HepG2 (cell line): ENCODE data around the gene PLEKHA8. TPM values are rescaled to one million over a fixed set of nuclear protein-coding genes. Genes with fewer than 3 reads are reported as not detected.

Experiments used
- HNF4A ChIP-seq: sonication (generic); formaldehyde crosslinking; IDR thresholded peaks from 2 replicates; pipeline ENCODE4 v1.4.0; 2020; ENCODE audit warnings: missing genetic modification reagents
- HNRNPH1 ChIP-seq: fragments of 200-400 bp; formaldehyde crosslinking; optimal IDR thresholded peaks from 2 replicates; pipeline ENCODE3; 2017; ENCODE audit warnings: mild to moderate bottlenecking, low read depth, low read length
- KDM4B ChIP-seq: sonication (generic); formaldehyde crosslinking; IDR thresholded peaks from 2 replicates; pipeline ENCODE4 v1.4.0; 2020; ENCODE audit warnings: missing genetic modification reagents
- PCBP2 ChIP-seq: fragments of 200-400 bp; formaldehyde crosslinking; optimal IDR thresholded peaks from 2 replicates; pipeline ENCODE3; 2018; ENCODE audit warnings: low read length, low read depth; ENCODE audit not compliant: poor library complexity, severe bottlenecking
- REPIN1 ChIP-seq: sonication (generic); formaldehyde crosslinking; IDR thresholded peaks from 2 replicates; pipeline ENCODE4 v1.8.0; 2022; ENCODE audit warnings: missing genetic modification reagents, low read depth, mild to moderate bottlenecking, borderline replicate concordance
- SAP130 ChIP-seq: IDR thresholded peaks from 2 replicates; pipeline ENCODE4 v1.6.1; 2016; ENCODE audit warnings: low read depth
- TAF1 ChIP-seq: sonication (generic); formaldehyde crosslinking; IDR thresholded peaks from 2 replicates; pipeline ENCODE4 v1.4.0; 2020; ENCODE audit warnings: missing genetic modification reagents
- THAP11 ChIP-seq: IDR thresholded peaks from 2 replicates; pipeline ENCODE4 v1.6.1; 2016; ENCODE audit warnings: missing biosample characterization, missing genetic modification reagents
- TP53 ChIP-seq: sonication (generic); formaldehyde crosslinking; conservative IDR thresholded peaks from 2 replicates; pipeline ENCODE4 v1.4.0; 2020; ENCODE audit warnings: missing genetic modification reagents
- ZNF720 ChIP-seq: sonication (generic); formaldehyde crosslinking; IDR thresholded peaks from 2 replicates; pipeline ENCODE4 v1.4.0; 2020; ENCODE audit warnings: missing genetic modification reagents
- ZNF878 ChIP-seq: sonication (generic); formaldehyde crosslinking; IDR thresholded peaks from 2 replicates; pipeline ENCODE4 v1.8.1; 2023; ENCODE audit warnings: mild to moderate bottlenecking, missing genetic modification reagents, moderate library complexity
- ZNF879 ChIP-seq: sonication (generic); formaldehyde crosslinking; IDR thresholded peaks from 2 replicates; pipeline ENCODE4 v1.8.1; 2023; ENCODE audit warnings: missing genetic modification reagents
- polyA plus RNA-seq, 8 experiments: library from polyadenylated mRNA; depleted of rRNA in 3 of 8; stranded (reverse) in 7 of 8; unstranded in 1 of 8; fragments of >200 nt; fragmentation: Illumina TruSeq in 4 of 8; extraction: Trizol in 4 of 8; gene quantifications; 2 replicates each; pipeline versions ENCODE4 v1.2.1 to v1.2.3, GENCODE V29; 2011 to 2016; ENCODE audit warnings: low read depth in 4 of 8, missing spikeins in 1 of 8, mixed read lengths in 1 of 8; ENCODE audit not compliant: insufficient read depth in 1 of 8
- total RNA-seq, 5 experiments: library from RNA; depleted of rRNA; stranded (reverse); fragments of >200 nt; fragmentation: Illumina TruSeq; extraction: Trizol; gene quantifications; 2 replicates each; pipeline ENCODE4 v1.2.3, GENCODE V29; 2016; ENCODE audit warnings: low read depth in 1 of 5
- TF ChIP-seq, protein P1 (sequence below): sonication (generic); formaldehyde crosslinking; IDR thresholded peaks from 2 replicates; pipeline ENCODE4 v1.9.0; 2021; ENCODE audit warnings: mild to moderate bottlenecking, missing genetic modification reagents
- TF ChIP-seq, protein P2 (sequence below): sonication (generic); formaldehyde crosslinking; IDR thresholded peaks from 2 replicates; pipeline ENCODE4 v1.4.0; 2020; ENCODE audit warnings: low read depth, mild to moderate bottlenecking, missing genetic modification reagents
- TF ChIP-seq, protein P3 (sequence below): sonication (generic); formaldehyde crosslinking; IDR thresholded peaks from 2 replicates; pipeline ENCODE4 v1.8.0; 2022; ENCODE audit warnings: missing genetic modification reagents, mild to moderate bottlenecking, moderate library complexity, borderline replicate concordance
- TF ChIP-seq, protein P4 (sequence below): sonication (generic); formaldehyde crosslinking; conservative IDR thresholded peaks from 2 replicates; pipeline ENCODE4 v1.4.0; 2020; ENCODE audit warnings: missing genetic modification reagents

Gene PLEKHA8
- total and polyA plus RNA-seq, 2 of the 13 experiments (the other 11 are each of a cell fraction or from before 2014, with no cell fraction given), result 12.5 to 26.4 TPM

DNA sequence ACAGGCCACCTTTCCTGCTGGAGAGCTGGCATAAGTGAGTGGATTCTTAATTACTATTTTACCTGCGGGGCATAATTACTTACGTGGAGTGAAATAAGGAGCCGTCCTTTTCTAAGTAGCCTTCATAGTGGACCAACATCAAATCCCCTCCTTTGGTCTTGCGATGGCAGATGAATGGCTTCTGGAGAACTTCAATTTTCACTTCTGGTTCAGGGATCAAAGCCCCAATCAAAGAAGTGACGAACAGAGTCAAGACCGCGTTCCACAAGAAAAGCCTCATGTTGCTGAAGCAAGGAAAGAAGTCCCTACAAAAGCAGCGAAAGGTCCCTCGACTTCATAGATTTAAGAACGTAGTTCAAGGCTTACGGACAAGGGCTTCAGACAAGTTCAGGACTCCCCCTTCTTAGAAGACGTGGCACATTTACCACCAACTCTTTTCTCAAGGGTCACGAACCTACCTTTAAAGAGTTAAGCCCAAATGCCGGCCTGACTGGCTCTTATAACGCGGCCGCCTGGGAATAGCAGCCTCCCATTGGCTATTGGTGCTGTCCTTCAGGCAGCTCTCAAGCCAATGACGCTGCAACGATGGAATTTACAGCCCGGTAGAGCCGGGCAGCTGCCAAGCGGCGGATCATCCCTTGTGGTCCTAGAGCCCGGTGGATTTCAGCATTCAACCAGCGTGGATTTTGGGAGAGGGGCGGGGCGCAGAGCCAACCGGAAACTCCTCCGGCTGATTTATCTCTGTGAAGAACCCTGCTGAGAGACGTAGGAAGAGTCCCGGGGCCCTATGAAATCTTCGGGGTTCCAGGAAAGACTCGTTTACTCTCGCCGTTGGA lies 1.8 kb upstream of the PLEKHA8 start, which contains the start of gene FKBP14 (continued):
- TF ChIP-seq, protein P1, sequence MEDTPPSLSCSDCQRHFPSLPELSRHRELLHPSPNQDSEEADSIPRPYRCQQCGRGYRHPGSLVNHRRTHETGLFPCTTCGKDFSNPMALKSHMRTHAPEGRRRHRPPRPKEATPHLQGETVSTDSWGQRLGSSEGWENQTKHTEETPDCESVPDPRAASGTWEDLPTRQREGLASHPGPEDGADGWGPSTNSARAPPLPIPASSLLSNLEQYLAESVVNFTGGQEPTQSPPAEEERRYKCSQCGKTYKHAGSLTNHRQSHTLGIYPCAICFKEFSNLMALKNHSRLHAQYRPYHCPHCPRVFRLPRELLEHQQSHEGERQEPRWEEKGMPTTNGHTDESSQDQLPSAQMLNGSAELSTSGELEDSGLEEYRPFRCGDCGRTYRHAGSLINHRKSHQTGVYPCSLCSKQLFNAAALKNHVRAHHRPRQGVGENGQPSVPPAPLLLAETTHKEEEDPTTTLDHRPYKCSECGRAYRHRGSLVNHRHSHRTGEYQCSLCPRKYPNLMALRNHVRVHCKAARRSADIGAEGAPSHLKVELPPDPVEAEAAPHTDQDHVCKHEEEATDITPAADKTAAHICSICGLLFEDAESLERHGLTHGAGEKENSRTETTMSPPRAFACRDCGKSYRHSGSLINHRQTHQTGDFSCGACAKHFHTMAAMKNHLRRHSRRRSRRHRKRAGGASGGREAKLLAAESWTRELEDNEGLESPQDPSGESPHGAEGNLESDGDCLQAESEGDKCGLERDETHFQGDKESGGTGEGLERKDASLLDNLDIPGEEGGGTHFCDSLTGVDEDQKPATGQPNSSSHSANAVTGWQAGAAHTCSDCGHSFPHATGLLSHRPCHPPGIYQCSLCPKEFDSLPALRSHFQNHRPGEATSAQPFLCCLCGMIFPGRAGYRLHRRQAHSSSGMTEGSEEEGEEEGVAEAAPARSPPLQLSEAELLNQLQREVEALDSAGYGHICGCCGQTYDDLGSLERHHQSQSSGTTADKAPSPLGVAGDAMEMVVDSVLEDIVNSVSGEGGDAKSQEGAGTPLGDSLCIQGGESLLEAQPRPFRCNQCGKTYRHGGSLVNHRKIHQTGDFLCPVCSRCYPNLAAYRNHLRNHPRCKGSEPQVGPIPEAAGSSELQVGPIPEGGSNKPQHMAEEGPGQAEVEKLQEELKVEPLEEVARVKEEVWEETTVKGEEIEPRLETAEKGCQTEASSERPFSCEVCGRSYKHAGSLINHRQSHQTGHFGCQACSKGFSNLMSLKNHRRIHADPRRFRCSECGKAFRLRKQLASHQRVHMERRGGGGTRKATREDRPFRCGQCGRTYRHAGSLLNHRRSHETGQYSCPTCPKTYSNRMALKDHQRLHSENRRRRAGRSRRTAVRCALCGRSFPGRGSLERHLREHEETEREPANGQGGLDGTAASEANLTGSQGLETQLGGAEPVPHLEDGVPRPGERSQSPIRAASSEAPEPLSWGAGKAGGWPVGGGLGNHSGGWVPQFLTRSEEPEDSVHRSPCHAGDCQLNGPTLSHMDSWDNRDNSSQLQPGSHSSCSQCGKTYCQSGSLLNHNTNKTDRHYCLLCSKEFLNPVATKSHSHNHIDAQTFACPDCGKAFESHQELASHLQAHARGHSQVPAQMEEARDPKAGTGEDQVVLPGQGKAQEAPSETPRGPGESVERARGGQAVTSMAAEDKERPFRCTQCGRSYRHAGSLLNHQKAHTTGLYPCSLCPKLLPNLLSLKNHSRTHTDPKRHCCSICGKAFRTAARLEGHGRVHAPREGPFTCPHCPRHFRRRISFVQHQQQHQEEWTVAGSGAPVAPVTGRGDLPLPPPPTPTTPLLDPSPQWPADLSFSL, result no peak
- TF ChIP-seq SAP130 (CRISPR knock-in tag), result peak; percentile 87; the same call in 1 of the 2 replicates
- TF ChIP-seq REPIN1, result no peak; the same call in 1 of the 2 replicates
- TF ChIP-seq, protein P2, sequence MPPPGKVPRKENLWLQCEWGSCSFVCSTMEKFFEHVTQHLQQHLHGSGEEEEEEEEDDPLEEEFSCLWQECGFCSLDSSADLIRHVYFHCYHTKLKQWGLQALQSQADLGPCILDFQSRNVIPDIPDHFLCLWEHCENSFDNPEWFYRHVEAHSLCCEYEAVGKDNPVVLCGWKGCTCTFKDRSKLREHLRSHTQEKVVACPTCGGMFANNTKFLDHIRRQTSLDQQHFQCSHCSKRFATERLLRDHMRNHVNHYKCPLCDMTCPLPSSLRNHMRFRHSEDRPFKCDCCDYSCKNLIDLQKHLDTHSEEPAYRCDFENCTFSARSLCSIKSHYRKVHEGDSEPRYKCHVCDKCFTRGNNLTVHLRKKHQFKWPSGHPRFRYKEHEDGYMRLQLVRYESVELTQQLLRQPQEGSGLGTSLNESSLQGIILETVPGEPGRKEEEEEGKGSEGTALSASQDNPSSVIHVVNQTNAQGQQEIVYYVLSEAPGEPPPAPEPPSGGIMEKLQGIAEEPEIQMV (CRISPR knock-in tag), result no peak
- TF ChIP-seq THAP11 (CRISPR knock-in tag), result peak; percentile 90
- TF ChIP-seq TP53, result no peak
- TF ChIP-seq, protein P3, sequence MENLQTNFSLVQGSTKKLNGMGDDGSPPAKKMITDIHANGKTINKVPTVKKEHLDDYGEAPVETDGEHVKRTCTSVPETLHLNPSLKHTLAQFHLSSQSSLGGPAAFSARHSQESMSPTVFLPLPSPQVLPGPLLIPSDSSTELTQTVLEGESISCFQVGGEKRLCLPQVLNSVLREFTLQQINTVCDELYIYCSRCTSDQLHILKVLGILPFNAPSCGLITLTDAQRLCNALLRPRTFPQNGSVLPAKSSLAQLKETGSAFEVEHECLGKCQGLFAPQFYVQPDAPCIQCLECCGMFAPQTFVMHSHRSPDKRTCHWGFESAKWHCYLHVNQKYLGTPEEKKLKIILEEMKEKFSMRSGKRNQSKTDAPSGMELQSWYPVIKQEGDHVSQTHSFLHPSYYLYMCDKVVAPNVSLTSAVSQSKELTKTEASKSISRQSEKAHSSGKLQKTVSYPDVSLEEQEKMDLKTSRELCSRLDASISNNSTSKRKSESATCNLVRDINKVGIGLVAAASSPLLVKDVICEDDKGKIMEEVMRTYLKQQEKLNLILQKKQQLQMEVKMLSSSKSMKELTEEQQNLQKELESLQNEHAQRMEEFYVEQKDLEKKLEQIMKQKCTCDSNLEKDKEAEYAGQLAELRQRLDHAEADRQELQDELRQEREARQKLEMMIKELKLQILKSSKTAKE, result no peak
- TF ChIP-seq ZNF879, result 0 out of 2 replicates have a peak, but pooled peaks have one; percentile 30
- no peak for TF ChIP-seq HNRNPH1
- no peak for TF ChIP-seq PCBP2
- TF ChIP-seq KDM4B (CRISPR knock-in tag), result no peak
- TF ChIP-seq HNF4A (CRISPR knock-in tag), result no peak
- TF ChIP-seq TAF1, result peak; percentile 52; the same call in 1 of the 2 replicates
- TF ChIP-seq, protein P4, sequence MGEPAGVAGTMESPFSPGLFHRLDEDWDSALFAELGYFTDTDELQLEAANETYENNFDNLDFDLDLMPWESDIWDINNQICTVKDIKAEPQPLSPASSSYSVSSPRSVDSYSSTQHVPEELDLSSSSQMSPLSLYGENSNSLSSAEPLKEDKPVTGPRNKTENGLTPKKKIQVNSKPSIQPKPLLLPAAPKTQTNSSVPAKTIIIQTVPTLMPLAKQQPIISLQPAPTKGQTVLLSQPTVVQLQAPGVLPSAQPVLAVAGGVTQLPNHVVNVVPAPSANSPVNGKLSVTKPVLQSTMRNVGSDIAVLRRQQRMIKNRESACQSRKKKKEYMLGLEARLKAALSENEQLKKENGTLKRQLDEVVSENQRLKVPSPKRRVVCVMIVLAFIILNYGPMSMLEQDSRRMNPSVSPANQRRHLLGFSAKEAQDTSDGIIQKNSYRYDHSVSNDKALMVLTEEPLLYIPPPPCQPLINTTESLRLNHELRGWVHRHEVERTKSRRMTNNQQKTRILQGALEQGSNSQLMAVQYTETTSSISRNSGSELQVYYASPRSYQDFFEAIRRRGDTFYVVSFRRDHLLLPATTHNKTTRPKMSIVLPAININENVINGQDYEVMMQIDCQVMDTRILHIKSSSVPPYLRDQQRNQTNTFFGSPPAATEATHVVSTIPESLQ (CRISPR knock-in tag), result no peak
- no peak for TF ChIP-seq ZNF720 (CRISPR knock-in tag)
- TF ChIP-seq ZNF878, result no peak
